Keratinocyte (primary cell): ENCODE measurements around the gene BTG2. TPM values are rescaled to one million over a fixed set of nuclear protein-coding genes. Genes with fewer than 3 reads are reported as not detected.

Experiments
- DNase-seq: peaks from one replicate; pipeline ENCODE4 v3.0.0-alpha.2; 2011; ENCODE audit warnings: low read depth, missing footprints, low spot score
- FAIRE-seq: peaks from 2 replicates; lab custom pipeline; 2011; peaks lifted over from hg19 to GRCh38; lab: Jason Lieb, UNC
- H2AFZ ChIP-seq: 2 replicates; pipeline ENCODE4 v1.6.0; 2012; ENCODE audit warnings: low read length, control low read depth, inconsistent platforms; ENCODE audit not compliant: control insufficient read depth
- H3K27ac ChIP-seq: 2 replicates; pipeline ENCODE4 v1.5.1; 2011; ENCODE audit warnings: low read length; ENCODE audit not compliant: control insufficient read depth, insufficient read depth
- H3K27me3 ChIP-seq: 3 replicates; pipeline ENCODE4 v1.6.0; 2011; ENCODE audit warnings: low read length; ENCODE audit not compliant: control insufficient read depth, insufficient read depth; ENCODE audit errors: extremely low read depth
- H3K36me3 ChIP-seq, 2 experiments: 2 replicates in 1 of 2; 3 replicates in 1 of 2; pipeline ENCODE4 v1.5.1; 2011; ENCODE audit warnings: low read length in 2 of 2, mild to moderate bottlenecking in 1 of 2; ENCODE audit not compliant: control insufficient read depth in 2 of 2, insufficient read depth in 2 of 2; ENCODE audit errors: extremely low read depth in 1 of 2
- H3K4me1 ChIP-seq: 3 replicates; pipeline ENCODE4 v1.5.1; 2011; ENCODE audit warnings: low read length; ENCODE audit not compliant: control insufficient read depth, insufficient read depth; ENCODE audit errors: extremely low read depth
- H3K4me2 ChIP-seq: 3 replicates; pipeline ENCODE4 v1.6.0; 2011; ENCODE audit warnings: low read depth, low read length; ENCODE audit not compliant: control insufficient read depth, insufficient read depth; ENCODE audit errors: extremely low read depth
- H3K4me3 ChIP-seq, 3 experiments: fragments of 200-600 bp in 1 of 3; sonication (generic) in 1 of 3; 2 replicates in 2 of 3; 3 replicates in 1 of 3; pipeline ENCODE4 v1.5.1; 2011 to 2016; ENCODE audit warnings: low read length in 3 of 3, mild to moderate bottlenecking in 3 of 3, control low read depth in 2 of 3, inconsistent platforms in 1 of 3, low read depth in 1 of 3, mixed read lengths in 1 of 3, mixed run types in 1 of 3, moderate library complexity in 1 of 3; ENCODE audit not compliant: control insufficient read depth in 2 of 3, insufficient read depth in 2 of 3; ENCODE audit errors: extremely low read depth in 1 of 3
- H3K79me2 ChIP-seq: 2 replicates; pipeline ENCODE4 v1.6.0; 2012; ENCODE audit warnings: low read length; ENCODE audit not compliant: control insufficient read depth, insufficient read depth
- H3K9ac ChIP-seq: 3 replicates; pipeline ENCODE4 v1.6.0; 2011; ENCODE audit warnings: low read length; ENCODE audit not compliant: control insufficient read depth, insufficient read depth; ENCODE audit errors: extremely low read depth
- H3K9me1 ChIP-seq: 3 replicates; pipeline ENCODE4 v1.6.0; 2011; ENCODE audit warnings: low read length; ENCODE audit not compliant: control insufficient read depth, insufficient read depth; ENCODE audit errors: extremely low read depth
- H3K9me3 ChIP-seq: 2 replicates; pipeline ENCODE4 v1.5.1; 2012; ENCODE audit warnings: low read depth, low read length; ENCODE audit not compliant: control insufficient read depth
- H4K20me1 ChIP-seq: 3 replicates; pipeline ENCODE4 v1.6.0; 2011; ENCODE audit warnings: low read length; ENCODE audit not compliant: control insufficient read depth, insufficient read depth; ENCODE audit errors: extremely low read depth
- CTCF ChIP-seq, 3 experiments: IDR thresholded peaks in 1 of 3; conservative IDR thresholded peaks in 1 of 3; optimal IDR thresholded peaks in 1 of 3; 2 replicates in 2 of 3; 3 replicates in 1 of 3; pipeline versions ENCODE3 to v1.5.1; 2011; ENCODE audit warnings: low read length in 3 of 3, mild to moderate bottlenecking in 3 of 3, moderate library complexity in 2 of 3, control low read depth in 1 of 3, inconsistent platforms in 1 of 3; ENCODE audit not compliant: insufficient read depth in 2 of 3; ENCODE audit errors: extremely low read depth in 1 of 3
- EZH2 ChIP-seq: IDR thresholded peaks from one replicate; pipeline ENCODE4 v1.6.1; 2012; ENCODE audit warnings: inconsistent platforms, mild to moderate bottlenecking, low read length, moderate library complexity
- dilution Hi-C: fragments of 300-500 bp; cut with MboI; formaldehyde crosslinking; loops from one replicate; pipeline ENCODE4 v1.7.0; 2020; ENCODE audit warnings: low sequenced_read_pairs; ENCODE audit not compliant: extremely low pct_ligation_motif_present
- polyA plus RNA-seq, 5 experiments: library from polyadenylated mRNA; depleted of rRNA in 3 of 5; stranded (reverse) in 3 of 5; stranded (forward) in 1 of 5; unstranded in 1 of 5; fragments of >200 nt; gene quantifications; 1 replicate in 1 of 5; 2 replicates in 3 of 5; 3 replicates in 1 of 5; pipeline versions ENCODE4 v1.2.1 to v1.2.3, GENCODE V29; 2011 to 2012; ENCODE audit warnings: missing spikeins in 2 of 5, low read depth in 1 of 5, low replicate concordance in 1 of 5

The BTG2 gene
- polyA plus RNA-seq, 1 donor (not counting 4 experiments of a cell fraction or from before 2014, with no cell fraction given), result 117 TPM

DNA sequence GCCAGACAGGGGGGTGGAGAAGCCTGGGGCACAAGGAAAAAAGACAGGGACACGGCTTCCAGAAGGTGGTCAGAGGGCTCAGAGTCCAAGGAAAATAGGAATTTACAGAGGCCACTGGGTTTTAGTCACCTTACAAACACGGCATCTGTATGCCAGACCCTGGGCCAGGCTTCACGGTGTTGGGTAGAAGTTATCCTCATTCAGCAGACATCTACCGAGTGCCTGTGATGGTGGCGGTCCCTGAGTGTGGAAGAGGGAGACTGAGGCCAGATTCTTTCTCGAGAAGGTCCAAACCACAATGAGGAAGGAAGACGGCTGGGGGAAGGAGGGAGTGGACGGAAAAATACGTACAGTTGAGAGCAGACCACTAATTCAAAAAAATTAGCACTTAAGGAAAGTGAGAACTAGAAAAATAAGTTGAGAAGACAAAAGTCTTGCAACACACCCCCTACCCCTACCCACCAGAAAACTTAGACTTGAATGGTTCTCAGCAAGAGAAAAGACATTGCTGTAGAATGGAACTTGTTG, 864 bp upstream of the BTG2 start:
- no peaks in the 10 kb centered on the region for H3K9me3 ChIP-seq
- no peaks in the 10 kb centered on the region for H3K9me1 ChIP-seq
- peaks cover 11 to 14% of the 10 kb centered on the region in 2 experiments for H3K36me3 ChIP-seq
- H3K27me3 ChIP-seq, result no peaks in the 10 kb centered on the region
- peak overlapping the region; percentile 62 for H2AFZ ChIP-seq
- peak overlapping the region; percentile 74 for H3K9ac ChIP-seq
- peaks cover 19% of the 10 kb centered on the region for H4K20me1 ChIP-seq
- no peak for DNase-seq
- peak overlapping the region; percentile 16 to 44 (median 31) for H3K4me3 ChIP-seq
- H3K27ac ChIP-seq, result peak overlapping the region; percentile 80
- FAIRE-seq, result no peak
- peak overlapping the region; percentile 79 for H3K4me2 ChIP-seq
- no peak for TF ChIP-seq CTCF (optimal IDR thresholded peaks at IDR 0.05 in 1 of 3, IDR thresholded peaks at IDR 0.05 in 1 of 3, conservative IDR thresholded peaks at IDR 0.05 in 1 of 3; ENCODE audit: extremely low read depth in 1 of 3, insufficient read depth in 2 of 3, low read length in 3 of 3)
- TF ChIP-seq EZH2, result no peak
- peaks cover 57% of the 10 kb centered on the region for H3K4me1 ChIP-seq
- H3K79me2 ChIP-seq, result peaks cover 33% of the 10 kb centered on the region
- dilution Hi-C loops, result no loop called here

DNA sequence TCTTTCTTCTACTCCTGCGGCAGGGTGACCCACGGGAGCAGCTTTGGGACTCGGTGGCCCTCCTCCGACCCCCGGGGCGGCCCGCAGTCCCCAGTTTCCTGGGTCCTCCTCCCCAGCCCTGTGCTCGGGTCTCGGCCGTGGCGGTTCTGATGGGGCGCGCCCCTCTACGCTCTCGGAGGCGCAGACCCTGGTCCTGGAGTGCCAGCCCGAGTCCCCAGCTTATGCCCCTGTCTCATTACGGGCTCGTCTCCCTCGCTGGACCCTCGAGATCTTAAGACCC, 430 bp downstream of the BTG2 start:
- H3K9me3 ChIP-seq, result no peaks in the 10 kb centered on the region
- H3K4me1 ChIP-seq, result peaks cover 51% of the 10 kb centered on the region
- peaks cover 14 to 15% of the 10 kb centered on the region in 2 experiments for H3K36me3 ChIP-seq
- no peak for DNase-seq
- H2AFZ ChIP-seq, result no peak overlapping the region
- FAIRE-seq, result no peak
- H3K9me1 ChIP-seq, result peaks cover 2% of the 10 kb centered on the region
- H3K79me2 ChIP-seq, result peaks cover 33% of the 10 kb centered on the region
- H4K20me1 ChIP-seq, result peaks cover 22% of the 10 kb centered on the region
- no peaks in the 10 kb centered on the region for H3K27me3 ChIP-seq
- H3K9ac ChIP-seq, result peak overlapping the region; percentile 95
- H3K4me3 ChIP-seq, result peak overlapping the region; percentile 78 to 92 (median 81)
- dilution Hi-C loops, result no loop called here
- no peak for TF ChIP-seq CTCF (optimal IDR thresholded peaks at IDR 0.05 in 1 of 3, IDR thresholded peaks at IDR 0.05 in 1 of 3, conservative IDR thresholded peaks at IDR 0.05 in 1 of 3; ENCODE audit: extremely low read depth in 1 of 3, insufficient read depth in 2 of 3, low read length in 3 of 3)
- H3K4me2 ChIP-seq, result peak overlapping the region; percentile 93
- peak overlapping the region; percentile 88 for H3K27ac ChIP-seq
